A673 (cell line): ENCODE measurements around the gene TBC1D16. TPM values are rescaled to one million over a fixed set of nuclear protein-coding genes. Genes with fewer than 3 reads are reported as not detected.

ENCODE experiments used
- BruUV-seq: library from RNA; stranded (reverse); fragments of 400-500 nt; replicated peaks from 2 replicates; lab custom pipeline; 2021; lab: Mats Ljungman, UMichigan
- CTCF ChIA-PET: fragments of 300-600 bp; sonication (Branson Sonifier 250); formaldehyde crosslinking; loops from one replicate; lab custom pipeline; 2022; ENCODE audit warnings: antibody characterized with exemption; lab: Charles Lee
- POLR2A ChIA-PET: fragments of 300-600 bp; sonication (Branson Sonifier 250); formaldehyde crosslinking; loops from one replicate; lab custom pipeline; 2022; ENCODE audit warnings: antibody characterized with exemption; ENCODE audit not compliant: low non-redundant PET; lab: Charles Lee
- DNase-seq: peaks from one replicate; pipeline ENCODE4 v3.0.0-alpha.2; 2015; ENCODE audit warnings: low spot score
- H3K27ac ChIP-seq: fragments of 200-600 bp; sonication (generic); 2 replicates; pipeline ENCODE4 v1.5.1; 2016; ENCODE audit warnings: mixed run types, low read depth, mild to moderate bottlenecking, mixed read lengths, antibody characterized with exemption, low read length; ENCODE audit not compliant: poor library complexity, severe bottlenecking
- H3K27me3 ChIP-seq: fragments of 200-600 bp; sonication (generic); replicated peaks from 2 replicates; pipeline ENCODE4 v1.6.1; 2017; ENCODE audit warnings: mixed run types, low read depth, mild to moderate bottlenecking, mixed read lengths, antibody characterized with exemption, low read length; ENCODE audit not compliant: insufficient read depth, poor library complexity
- H3K36me3 ChIP-seq: fragments of 200-600 bp; sonication (generic); 2 replicates; pipeline ENCODE4 v1.6.1; 2016; ENCODE audit warnings: mixed run types, mild to moderate bottlenecking, mixed read lengths, antibody characterized with exemption, low read length; ENCODE audit not compliant: insufficient read depth, poor library complexity, severe bottlenecking
- H3K4me1 ChIP-seq: fragments of 200-600 bp; sonication (generic); 2 replicates; pipeline ENCODE4 v1.6.1; 2017; ENCODE audit warnings: mixed run types, mild to moderate bottlenecking, mixed read lengths, antibody characterized with exemption, low read length; ENCODE audit not compliant: insufficient read depth, poor library complexity, severe bottlenecking
- H3K4me3 ChIP-seq: fragments of 200-600 bp; sonication (generic); 2 replicates; pipeline ENCODE4 v1.5.1; 2016; ENCODE audit warnings: low read depth, mixed run types, mild to moderate bottlenecking, mixed read lengths, low read length; ENCODE audit not compliant: poor library complexity, severe bottlenecking
- H3K9me3 ChIP-seq: fragments of 200-600 bp; sonication (generic); 2 replicates; pipeline ENCODE4 v1.6.1; 2016; ENCODE audit warnings: mixed run types, low read depth, mild to moderate bottlenecking, mixed read lengths, antibody characterized with exemption, low read length; ENCODE audit not compliant: poor library complexity, severe bottlenecking
- CTCF ChIP-seq: fragments of 300-800, 200-600 bp; sonication (generic); conservative IDR thresholded peaks from 2 replicates; pipeline ENCODE4 v1.5.1; 2017; ENCODE audit warnings: low read depth, mild to moderate bottlenecking, antibody characterized with exemption, low read length, moderate library complexity, mixed read lengths
- EZH2 ChIP-seq: fragments of 200-600 bp; sonication (generic); IDR thresholded peaks from 2 replicates; pipeline ENCODE4 v1.6.1; 2017; ENCODE audit warnings: borderline replicate concordance, low read depth, mild to moderate bottlenecking, mixed read lengths, antibody characterized with exemption, low read length; ENCODE audit not compliant: poor library complexity, severe bottlenecking
- intact Hi-C: fragments of 100-400 bp; cut with micrococcal nuclease; formaldehyde crosslinking; loops from one replicate; pipeline ENCODE4 v1.10.0; 2022; ENCODE audit not compliant: unreplicated experiment
- total RNA-seq: library from RNA; stranded (reverse); gene quantifications from 2 replicates; pipeline ENCODE4 v1.2.3, GENCODE V29; 2021

The TBC1D16 gene
- total RNA-seq, 1 experiment from 2014 or later = 49.1 TPM

GRCh38 chr17:79985361-79985942 lies 50.2 kb downstream of the TBC1D16 start:
- no peak for DNase-seq
- no TSS peak for BruUV-seq
- ChIA-PET POLR2A (no interaction called here), CTCF (interaction anchor here (0.7 kb wide), 1 partner anchor 23 kb away, joined by 3 read pairs; no protein-coding TSS in a partner anchor)
- Histone ChIP-seq H3K27me3 (no peaks in the 10 kb centered on the region), H3K27ac (peak overlapping the region; percentile 11), H3K36me3 (no peaks in the 10 kb centered on the region), H3K4me1 (peaks cover 33% of the 10 kb centered on the region), H3K9me3 (no peaks in the 10 kb centered on the region), H3K4me3 (no peak overlapping the region)
- TF ChIP-seq CTCF (no peak), EZH2 (no peak)
- intact Hi-C loops = no loop called here

- H3K4me1 ChIP-seq = peaks cover 33% of the 10 kb centered on the region
- ChIA-PET POLR2A (no interaction called here), CTCF (no interaction called here)
- no peaks in the 10 kb centered on the region for H3K27me3 ChIP-seq
- H3K9me3 ChIP-seq = no peaks in the 10 kb centered on the region
- intact Hi-C loops = no loop called here
- TF ChIP-seq CTCF (no peak), EZH2 (no peak)
- H3K27ac ChIP-seq = no peak overlapping the region
- no peaks in the 10 kb centered on the region for H3K36me3 ChIP-seq
- BruUV-seq = no TSS peak
- no peak for DNase-seq
- H3K4me3 ChIP-seq = no peak overlapping the region
Observed at GRCh38 chr17:79984877-79985276, 50.8 kb downstream of the TBC1D16 start.

GRCh38 chr17:79984045-79984840 lies 51.4 kb downstream of the TBC1D16 start:
- Histone ChIP-seq H3K27ac (no peak overlapping the region), H3K9me3 (no peaks in the 10 kb centered on the region), H3K27me3 (no peaks in the 10 kb centered on the region), H3K4me1 (peaks cover 33% of the 10 kb centered on the region), H3K4me3 (no peak overlapping the region), H3K36me3 (no peaks in the 10 kb centered on the region)
- CTCF ChIA-PET = no interaction called here
- no peak for TF ChIP-seq CTCF
- no peak for TF ChIP-seq EZH2
- BruUV-seq = no TSS peak
- POLR2A ChIA-PET = no interaction called here
- DNase-seq = no peak
- intact Hi-C loops = no loop called here
